PFSK-1 (cell line): Measurements from ENCODE around the gene FNDC3A.

Experiments
- POLR2AphosphoS5 ChIP-seq: IDR thresholded peaks from 2 replicates; pipeline ENCODE4 v1.6.1; 2012; ENCODE audit warnings: low read depth, mild to moderate bottlenecking, control low read depth, low read length, moderate library complexity
- SIN3A ChIP-seq: IDR thresholded peaks from 2 replicates; pipeline ENCODE4 v1.6.1; 2012; ENCODE audit warnings: mild to moderate bottlenecking, low read length, moderate library complexity, borderline replicate concordance; ENCODE audit not compliant: insufficient read depth
- TAF1 ChIP-seq: IDR thresholded peaks from 2 replicates; pipeline ENCODE4 v1.6.1; 2012; ENCODE audit warnings: low read length, control low read depth, borderline replicate concordance; ENCODE audit not compliant: insufficient read depth
- TF ChIP-seq, protein P1 (sequence below), 2 experiments: IDR thresholded peaks; 2 replicates each; pipeline versions ENCODE4 v1.6.1 to v1.8.0; 2011 to 2012; ENCODE audit warnings: low read depth in 2 of 2, low read length in 2 of 2, control low read depth in 1 of 2, inconsistent platforms in 1 of 2, mild to moderate bottlenecking in 1 of 2, moderate library complexity in 1 of 2; ENCODE audit not compliant: insufficient read depth in 1 of 2

- TF ChIP-seq, protein P1, sequence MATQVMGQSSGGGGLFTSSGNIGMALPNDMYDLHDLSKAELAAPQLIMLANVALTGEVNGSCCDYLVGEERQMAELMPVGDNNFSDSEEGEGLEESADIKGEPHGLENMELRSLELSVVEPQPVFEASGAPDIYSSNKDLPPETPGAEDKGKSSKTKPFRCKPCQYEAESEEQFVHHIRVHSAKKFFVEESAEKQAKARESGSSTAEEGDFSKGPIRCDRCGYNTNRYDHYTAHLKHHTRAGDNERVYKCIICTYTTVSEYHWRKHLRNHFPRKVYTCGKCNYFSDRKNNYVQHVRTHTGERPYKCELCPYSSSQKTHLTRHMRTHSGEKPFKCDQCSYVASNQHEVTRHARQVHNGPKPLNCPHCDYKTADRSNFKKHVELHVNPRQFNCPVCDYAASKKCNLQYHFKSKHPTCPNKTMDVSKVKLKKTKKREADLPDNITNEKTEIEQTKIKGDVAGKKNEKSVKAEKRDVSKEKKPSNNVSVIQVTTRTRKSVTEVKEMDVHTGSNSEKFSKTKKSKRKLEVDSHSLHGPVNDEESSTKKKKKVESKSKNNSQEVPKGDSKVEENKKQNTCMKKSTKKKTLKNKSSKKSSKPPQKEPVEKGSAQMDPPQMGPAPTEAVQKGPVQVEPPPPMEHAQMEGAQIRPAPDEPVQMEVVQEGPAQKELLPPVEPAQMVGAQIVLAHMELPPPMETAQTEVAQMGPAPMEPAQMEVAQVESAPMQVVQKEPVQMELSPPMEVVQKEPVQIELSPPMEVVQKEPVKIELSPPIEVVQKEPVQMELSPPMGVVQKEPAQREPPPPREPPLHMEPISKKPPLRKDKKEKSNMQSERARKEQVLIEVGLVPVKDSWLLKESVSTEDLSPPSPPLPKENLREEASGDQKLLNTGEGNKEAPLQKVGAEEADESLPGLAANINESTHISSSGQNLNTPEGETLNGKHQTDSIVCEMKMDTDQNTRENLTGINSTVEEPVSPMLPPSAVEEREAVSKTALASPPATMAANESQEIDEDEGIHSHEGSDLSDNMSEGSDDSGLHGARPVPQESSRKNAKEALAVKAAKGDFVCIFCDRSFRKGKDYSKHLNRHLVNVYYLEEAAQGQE (IDR thresholded peaks at IDR 0.05; ENCODE audit: insufficient read depth in 1 of 2, low read depth in 2 of 2, low read length in 2 of 2): no peak
- no peak for TF ChIP-seq TAF1
- TF ChIP-seq SIN3A: no peak
- TF ChIP-seq POLR2AphosphoS5: no peak
Measured at GRCh38 chr13:49220856-49221589, 245.3 kb downstream of the FNDC3A start.
